Endothelial cell of umbilical vein (primary cell): ENCODE results near the gene SAGE1. TPM values are rescaled to one million over a fixed set of nuclear protein-coding genes. Genes with fewer than 3 reads are reported as not detected.

ENCODE experiments used
- BruUV-seq: library from RNA; stranded (reverse); fragments of 400-500 nt; replicated peaks from 2 replicates; lab custom pipeline; 2021; lab: Mats Ljungman, UMichigan
- CTCF ChIA-PET: fragments of 300-600, 350-600 bp; sonication (Branson Sonifier 250); formaldehyde crosslinking; loops from one replicate; lab custom pipeline; 2021; ENCODE audit warnings: antibody characterized with exemption, inconsistent platforms; lab: Charles Lee
- POLR2A ChIA-PET: fragments of 300-600, 350-600 bp; sonication (Branson Sonifier 250); formaldehyde crosslinking; loops from one replicate; lab custom pipeline; 2021; ENCODE audit warnings: antibody characterized with exemption, inconsistent platforms; lab: Charles Lee
- DNase-seq: peaks from one replicate; pipeline ENCODE4 v3.0.0-alpha.2; 2011; ENCODE audit warnings: low read depth, low spot score
- FAIRE-seq: peaks from 2 replicates; lab custom pipeline; 2011; peaks lifted over from hg19 to GRCh38; lab: Jason Lieb, UNC
- H2AFZ ChIP-seq: 2 replicates; pipeline ENCODE4 v1.6.0; 2012; ENCODE audit warnings: low read depth, low read length, control low read depth, inconsistent platforms
- H3K27ac ChIP-seq: 2 replicates; pipeline ENCODE4 v1.5.1; 2011; ENCODE audit warnings: low read depth, mild to moderate bottlenecking, control low read depth, low read length, moderate library complexity; ENCODE audit not compliant: insufficient read depth
- H3K27me3 ChIP-seq, 2 experiments: 2 replicates each; pipeline versions ENCODE4 v1.6.0 to v1.6.1; 2011; ENCODE audit warnings: low read length in 2 of 2, mixed read lengths in 1 of 2; ENCODE audit not compliant: control insufficient read depth in 2 of 2, insufficient read depth in 2 of 2
- H3K36me3 ChIP-seq, 2 experiments: 2 replicates in 1 of 2; 3 replicates in 1 of 2; pipeline ENCODE4 v1.5.1; 2011; ENCODE audit warnings: low read length in 2 of 2, mild to moderate bottlenecking in 1 of 2, moderate library complexity in 1 of 2; ENCODE audit not compliant: control insufficient read depth in 2 of 2, insufficient read depth in 2 of 2; ENCODE audit errors: extremely low read depth in 1 of 2
- H3K4me1 ChIP-seq: 3 replicates; pipeline ENCODE4 v1.5.1; 2011; ENCODE audit warnings: mild to moderate bottlenecking, low read length; ENCODE audit not compliant: control insufficient read depth, insufficient read depth; ENCODE audit errors: extremely low read depth
- H3K4me2 ChIP-seq: 2 replicates; pipeline ENCODE4 v1.6.1; 2011; ENCODE audit warnings: low read length, control low read depth, mixed read lengths; ENCODE audit not compliant: insufficient read depth
- H3K4me3 ChIP-seq, 3 experiments: fragments of 200-600 bp in 1 of 3; sonication (generic), shearing (Covaris generic) in 1 of 3; replicated peaks in 1 of 3; 2 replicates each; pipeline ENCODE4 v1.5.1; 2011 to 2016; ENCODE audit warnings: control low read depth in 3 of 3, low read length in 3 of 3, mild to moderate bottlenecking in 2 of 3, inconsistent platforms in 1 of 3, low read depth in 1 of 3, moderate library complexity in 1 of 3; ENCODE audit not compliant: insufficient read depth in 1 of 3
- H3K79me2 ChIP-seq: 2 replicates; pipeline ENCODE4 v1.6.0; 2012; ENCODE audit warnings: low read length, inconsistent platforms; ENCODE audit not compliant: control insufficient read depth, insufficient read depth
- H3K9ac ChIP-seq: replicated peaks from 2 replicates; pipeline ENCODE3; 2011; ENCODE audit warnings: low read length, control low read depth; ENCODE audit not compliant: insufficient read depth; ENCODE audit errors: extremely low read depth
- H3K9me1 ChIP-seq: replicated peaks from 3 replicates; pipeline ENCODE4 v1.6.0; 2011; ENCODE audit warnings: mild to moderate bottlenecking, low read length; ENCODE audit not compliant: control insufficient read depth, insufficient read depth; ENCODE audit errors: extremely low read depth
- H3K9me3 ChIP-seq: replicated peaks from 2 replicates; pipeline ENCODE4 v1.5.1; 2012; ENCODE audit warnings: low read length, inconsistent platforms; ENCODE audit not compliant: control insufficient read depth, insufficient read depth
- H4K20me1 ChIP-seq: replicated peaks from 2 replicates; pipeline ENCODE3; 2011; ENCODE audit warnings: mild to moderate bottlenecking, low read length; ENCODE audit not compliant: control insufficient read depth, insufficient read depth; ENCODE audit errors: extremely low read depth
- FOS ChIP-seq: IDR thresholded peaks from 2 replicates; pipeline ENCODE4 v1.6.1; 2011; ENCODE audit warnings: mild to moderate bottlenecking, low read length, moderate library complexity, borderline replicate concordance; ENCODE audit not compliant: insufficient read depth
- POLR2A ChIP-seq: IDR thresholded peaks from 2 replicates; pipeline ENCODE4 v1.6.1; 2012; ENCODE audit warnings: low read depth, mild to moderate bottlenecking, control low read depth, low read length
- dilution Hi-C: fragments of 300-500 bp; cut with MboI; formaldehyde crosslinking; loops from one replicate; pipeline ENCODE4 v1.15.0; 2019; ENCODE audit warnings: low sequenced_read_pairs; ENCODE audit not compliant: extremely low pct_ligation_motif_present
- intact Hi-C: fragments of 100-400 bp; cut with micrococcal nuclease; formaldehyde crosslinking; loops from one replicate; pipeline ENCODE4 v1.10.0; 2022
- polyA plus RNA-seq, 4 experiments: library from polyadenylated mRNA; depleted of rRNA in 3 of 4; stranded (reverse) in 3 of 4; unstranded in 1 of 4; fragments of >200 nt; gene quantifications; 2 replicates each; pipeline versions ENCODE4 v1.2.1 to v1.2.3, GENCODE V29; 2011 to 2012; ENCODE audit warnings: missing spikeins in 1 of 4
- total RNA-seq: library from RNA; stranded (reverse); gene quantifications from 2 replicates; pipeline ENCODE4 v1.2.3, GENCODE V29; 2021
- TF ChIP-seq, protein P1 (sequence below), 2 donors: IDR thresholded peaks; 1 replicate in 1 of 2; 2 replicates in 1 of 2; pipeline ENCODE4 v1.5.1; 2011; ENCODE audit warnings: low read length in 2 of 2, mild to moderate bottlenecking in 2 of 2, moderate library complexity in 2 of 2, control low read depth in 1 of 2, inconsistent platforms in 1 of 2, low read depth in 1 of 2; ENCODE audit not compliant: insufficient read depth in 1 of 2; ENCODE audit errors: extremely low read depth in 1 of 2

The SAGE1 gene
- total and polyA plus RNA-seq, 2 donors (not counting 3 experiments of a cell fraction or from before 2014, with no cell fraction given), result not detected

DNA sequence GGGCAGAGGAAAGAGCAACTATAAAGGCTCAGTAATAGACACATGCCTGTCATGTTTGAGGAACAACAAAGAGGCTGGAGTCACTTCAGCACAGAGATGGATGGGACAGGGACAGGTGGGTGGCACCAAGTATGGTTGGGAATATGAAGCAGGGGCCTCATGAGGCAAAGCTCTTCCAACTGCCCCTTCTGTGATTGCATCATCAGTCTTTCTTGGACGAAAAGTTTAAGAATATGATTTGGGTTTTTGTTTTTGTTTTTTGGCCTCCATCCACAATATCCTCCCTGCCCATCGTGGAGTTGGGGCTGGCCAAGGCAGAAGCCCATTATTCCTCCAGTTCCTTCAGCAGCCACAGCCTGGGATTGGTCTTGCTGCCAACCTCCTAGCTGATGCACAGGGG, 34.4 kb downstream of the SAGE1 start:
- Histone ChIP-seq H2AFZ (no peak overlapping the region), H3K9me3 (no peaks in the 10 kb centered on the region), H3K27ac (no peak overlapping the region), H4K20me1 (no peaks in the 10 kb centered on the region), H3K27me3 (no peaks in the 10 kb centered on the region), H3K4me1 (no peaks in the 10 kb centered on the region), H3K36me3 (no peaks in the 10 kb centered on the region), H3K4me3 (no peak overlapping the region), H3K9ac (no peak overlapping the region), H3K9me1 (no peaks in the 10 kb centered on the region), H3K79me2 (no peaks in the 10 kb centered on the region), H3K4me2 (no peak overlapping the region)
- no TSS peak for BruUV-seq
- dilution Hi-C loops, result no loop called here
- CTCF ChIA-PET, result no interaction called here
- intact Hi-C loops, result no loop called here
- TF ChIP-seq POLR2A, result no peak
- no peak for DNase-seq
- POLR2A ChIA-PET, result no interaction called here
- no peak for FAIRE-seq

DNA sequence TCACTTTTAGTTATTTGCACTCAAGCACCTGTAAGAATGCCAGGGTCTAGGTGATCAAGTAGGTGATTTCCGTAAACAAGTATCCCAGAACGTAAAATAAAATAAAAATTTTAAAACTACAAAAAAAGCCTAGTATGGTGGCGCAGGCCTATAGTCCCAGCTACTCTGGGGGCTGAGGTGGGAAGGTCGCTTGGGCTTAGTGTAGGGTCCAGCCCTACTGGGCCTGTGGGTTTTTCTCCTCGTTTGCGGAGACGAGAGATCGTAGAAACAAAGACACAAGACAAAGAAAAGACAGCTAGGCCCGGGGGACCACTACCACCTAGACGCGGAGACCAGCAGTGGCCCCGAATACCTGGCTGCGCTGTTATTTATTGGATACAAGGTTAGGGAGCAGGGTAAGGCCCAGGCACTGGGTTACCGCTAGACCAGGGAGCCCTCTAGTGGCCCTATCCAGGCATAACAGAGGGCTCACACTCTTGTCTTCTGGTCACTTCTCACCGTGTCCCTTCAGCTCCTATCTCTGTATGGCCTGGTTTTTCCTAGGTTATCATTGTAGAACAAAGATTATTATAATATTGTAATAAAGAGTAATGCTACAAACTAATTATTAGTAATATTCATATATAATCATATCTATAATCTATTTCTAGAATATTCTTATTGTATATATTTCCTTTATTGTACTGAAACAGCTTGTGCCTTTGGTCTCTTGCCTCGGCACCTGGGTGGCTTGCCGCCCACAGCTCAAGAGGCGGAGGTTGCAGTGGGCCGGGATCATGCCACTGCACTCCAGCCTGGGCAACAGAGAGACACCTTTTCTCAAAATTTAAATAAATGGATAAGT, 38.4 kb downstream of the SAGE1 start:
- POLR2A ChIA-PET, result no interaction called here
- no peaks in the 10 kb centered on the region for H3K79me2 ChIP-seq
- H3K4me3 ChIP-seq, result no peak overlapping the region
- H3K27me3 ChIP-seq, result no peaks in the 10 kb centered on the region
- no peaks in the 10 kb centered on the region for H3K4me1 ChIP-seq
- FAIRE-seq (peak; percentile 92), DNase-seq (peak; percentile 5)
- no peak for TF ChIP-seq FOS
- TF ChIP-seq, protein P1, sequence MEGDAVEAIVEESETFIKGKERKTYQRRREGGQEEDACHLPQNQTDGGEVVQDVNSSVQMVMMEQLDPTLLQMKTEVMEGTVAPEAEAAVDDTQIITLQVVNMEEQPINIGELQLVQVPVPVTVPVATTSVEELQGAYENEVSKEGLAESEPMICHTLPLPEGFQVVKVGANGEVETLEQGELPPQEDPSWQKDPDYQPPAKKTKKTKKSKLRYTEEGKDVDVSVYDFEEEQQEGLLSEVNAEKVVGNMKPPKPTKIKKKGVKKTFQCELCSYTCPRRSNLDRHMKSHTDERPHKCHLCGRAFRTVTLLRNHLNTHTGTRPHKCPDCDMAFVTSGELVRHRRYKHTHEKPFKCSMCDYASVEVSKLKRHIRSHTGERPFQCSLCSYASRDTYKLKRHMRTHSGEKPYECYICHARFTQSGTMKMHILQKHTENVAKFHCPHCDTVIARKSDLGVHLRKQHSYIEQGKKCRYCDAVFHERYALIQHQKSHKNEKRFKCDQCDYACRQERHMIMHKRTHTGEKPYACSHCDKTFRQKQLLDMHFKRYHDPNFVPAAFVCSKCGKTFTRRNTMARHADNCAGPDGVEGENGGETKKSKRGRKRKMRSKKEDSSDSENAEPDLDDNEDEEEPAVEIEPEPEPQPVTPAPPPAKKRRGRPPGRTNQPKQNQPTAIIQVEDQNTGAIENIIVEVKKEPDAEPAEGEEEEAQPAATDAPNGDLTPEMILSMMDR (IDR thresholded peaks at IDR 0.05; ENCODE audit: extremely low read depth in 1 of 2, insufficient read depth in 1 of 2, low read depth in 1 of 2, low read length in 2 of 2), result peak; percentile 33 to 63
- H2AFZ ChIP-seq, result no peak overlapping the region
- no peak overlapping the region for H3K4me2 ChIP-seq
- no peak overlapping the region for H3K9ac ChIP-seq
- H4K20me1 ChIP-seq, result no peaks in the 10 kb centered on the region
- CTCF ChIA-PET, result interaction anchor here (0.7 to 1.3 kb wide), 7 partner anchors 8 to 820 kb away, joined by 3 to 9 read pairs (median 3); no protein-coding TSS in a partner anchor
- H3K36me3 ChIP-seq, result no peaks in the 10 kb centered on the region
- no TSS peak for BruUV-seq
- dilution Hi-C loops (no loop called here), intact Hi-C loops (loop anchor here (2.0 to 5.0 kb wide), 2 partner anchors 305 to 447 kb away; no protein-coding TSS in a partner anchor)
- H3K9me1 ChIP-seq, result no peaks in the 10 kb centered on the region
- no peak overlapping the region for H3K27ac ChIP-seq
- no peaks in the 10 kb centered on the region for H3K9me3 ChIP-seq
